GM12878 (cell line): ENCODE data around the gene CNTNAP5. TPM values are rescaled to one million over a fixed set of nuclear protein-coding genes. Genes with fewer than 3 reads are reported as not detected.

Experiments used
- ATAC-seq: fragments of 200-7000 bp; cut with Tn5 transposase; 3 replicates; pipeline ENCODE4 v1.9.1; 2020; ENCODE audit warnings: mild to moderate bottlenecking, moderate library complexity
- BruUV-seq: library from RNA; stranded (reverse); fragments of 400-500 nt; replicated peaks from 2 replicates; lab custom pipeline; 2021; lab: Mats Ljungman, UMichigan
- CTCF ChIA-PET: fragments of 300-600 bp; sonication (Branson Sonifier 250); formaldehyde crosslinking; extraction: SDS; loops from one replicate; lab custom pipeline; 2021; ENCODE audit warnings: inconsistent platforms; lab: Yijun Ruan, JAX
- POLR2A ChIA-PET: fragments of 350-600 bp; formaldehyde crosslinking; extraction: SDS; loops from one replicate; lab custom pipeline; 2021; ENCODE audit warnings: inconsistent platforms; lab: Charles Lee
- RAD21 ChIA-PET: fragments of 300-600 bp; sonication (Branson Sonifier 250); formaldehyde crosslinking; loops from one replicate; lab custom pipeline; 2023; ENCODE audit warnings: antibody characterized with exemption; ENCODE audit not compliant: unreplicated experiment; lab: Charles Lee
- SMC1A ChIA-PET: fragments of 300-600 bp; sonication (Branson Sonifier 250); formaldehyde crosslinking; loops from one replicate; lab custom pipeline; 2023; ENCODE audit not compliant: unreplicated experiment, uncharacterized antibody; lab: Charles Lee
- DNase-seq: peaks from one replicate; pipeline ENCODE4 v3.0.0-alpha.2; 2011; ENCODE audit warnings: low read depth, low spot score
- FAIRE-seq: peaks from 3 replicates; lab custom pipeline; 2011; peaks lifted over from hg19 to GRCh38; lab: Jason Lieb, UNC
- H2AFZ ChIP-seq: 2 replicates; pipeline ENCODE4 v1.6.0; 2011; ENCODE audit warnings: low read depth, low read length, control low read depth; ENCODE audit not compliant: control insufficient read depth
- H3K27ac ChIP-seq: 2 replicates; pipeline ENCODE4 v1.5.1; 2011; ENCODE audit warnings: control low read depth; ENCODE audit not compliant: control insufficient read depth, insufficient read depth
- H3K27me3 ChIP-seq, 2 experiments: replicated peaks in 1 of 2; 2 replicates each; pipeline versions ENCODE4 v1.6.0 to v1.6.1; 2011; ENCODE audit warnings: low read length in 1 of 2; ENCODE audit not compliant: control insufficient read depth in 2 of 2, insufficient read depth in 2 of 2
- H3K36me3 ChIP-seq, 2 experiments: 2 replicates each; pipeline ENCODE4 v1.5.1; 2011; ENCODE audit warnings: low read length in 1 of 2; ENCODE audit not compliant: control insufficient read depth in 2 of 2, insufficient read depth in 2 of 2
- H3K4me1 ChIP-seq: 2 replicates; pipeline ENCODE4 v1.6.1; 2011; ENCODE audit warnings: mild to moderate bottlenecking, low read length, moderate library complexity, mixed read lengths; ENCODE audit not compliant: control insufficient read depth, insufficient read depth
- H3K4me2 ChIP-seq: 2 replicates; pipeline ENCODE4 v1.6.0; 2011; ENCODE audit warnings: control low read depth; ENCODE audit not compliant: control insufficient read depth, insufficient read depth
- H3K4me3 ChIP-seq: fragments of 200-600 bp; sonication (generic); 2 replicates; pipeline ENCODE4 v1.5.1; 2016
- H3K79me2 ChIP-seq: 2 replicates; pipeline ENCODE4 v1.6.0; 2011; ENCODE audit warnings: low read length; ENCODE audit not compliant: control insufficient read depth, insufficient read depth
- H3K9ac ChIP-seq: 2 replicates; pipeline ENCODE4 v1.8.0; 2011; ENCODE audit warnings: low read length, control low read depth, mixed read lengths; ENCODE audit not compliant: control insufficient read depth, insufficient read depth
- H3K9me3 ChIP-seq: replicated peaks from 3 replicates; pipeline ENCODE4 v1.5.1; 2011; ENCODE audit warnings: mild to moderate bottlenecking, low read length; ENCODE audit not compliant: control insufficient read depth, insufficient read depth
- H4K20me1 ChIP-seq: 2 replicates; pipeline ENCODE4 v1.6.0; 2011; ENCODE audit not compliant: control insufficient read depth, insufficient read depth
- BCLAF1 ChIP-seq: fragments of 450-650 bp; IDR thresholded peaks from 2 replicates; pipeline ENCODE4 v1.6.1; 2017; ENCODE audit warnings: antibody characterized with exemption, mild to moderate bottlenecking, moderate library complexity
- BRCA1 ChIP-seq: IDR thresholded peaks from 2 replicates; pipeline ENCODE4 v1.6.1; 2011; ENCODE audit warnings: low read depth, low read length, improper control_type of control experiment
- FOXK2 ChIP-seq: fragments of 450-650 bp; IDR thresholded peaks from 2 replicates; pipeline ENCODE4 v1.6.1; 2017; ENCODE audit warnings: mild to moderate bottlenecking, moderate library complexity
- MXI1 ChIP-seq: fragments of 150-350 bp; IDR thresholded peaks from 2 replicates; pipeline ENCODE4 v1.6.1; 2011; ENCODE audit warnings: low read depth, mild to moderate bottlenecking, inconsistent platforms, low read length, improper control_type of control experiment
- MYC ChIP-seq: IDR thresholded peaks from 2 replicates; pipeline ENCODE4 v1.6.1; 2011; ENCODE audit warnings: mild to moderate bottlenecking, low read length, moderate library complexity, inconsistent platforms; ENCODE audit not compliant: insufficient read depth, insufficient replicate concordance, insufficient read length, severe bottlenecking
- PBX3 ChIP-seq: IDR thresholded peaks from 2 replicates; pipeline ENCODE4 v1.6.1; 2011; ENCODE audit warnings: mild to moderate bottlenecking, low read depth, low read length, moderate library complexity; ENCODE audit not compliant: insufficient replicate concordance
- SIX5 ChIP-seq: IDR thresholded peaks from 2 replicates; pipeline ENCODE4 v1.6.1; 2011; ENCODE audit warnings: mild to moderate bottlenecking, low read depth, low read length, moderate library complexity; ENCODE audit not compliant: severe bottlenecking
- SP1 ChIP-seq: IDR thresholded peaks from one replicate; pipeline ENCODE4 v1.6.1; 2011; ENCODE audit warnings: low read depth, low read length
- SREBF1 ChIP-seq: IDR thresholded peaks from 2 replicates; pipeline ENCODE4 v1.6.1; 2012; ENCODE audit warnings: mild to moderate bottlenecking, low read length
- TCF12 ChIP-seq: IDR thresholded peaks from 2 replicates; pipeline ENCODE4 v1.6.1; 2011; ENCODE audit warnings: low read depth, mild to moderate bottlenecking, low read length
- WRNIP1 ChIP-seq: IDR thresholded peaks from 2 replicates; pipeline ENCODE4 v1.6.1; 2011; ENCODE audit warnings: low read depth, low read length, improper control_type of control experiment, borderline replicate concordance
- WGBS: methylation state at CpG from one replicate; pipeline ENCODE4 v1.1.6; 2016; ENCODE audit warnings: low lambda C conversion rate; ENCODE audit not compliant: insufficient replicate concordance, insufficient coverage; ENCODE audit errors: missing lambda C conversion rate; 5-methylcytosine and 5-hydroxymethylcytosine counted together
- in situ Hi-C: fragments of 300-500 bp; cut with MboI; formaldehyde crosslinking; loops from 9 replicates; pipeline ENCODE4 v1.14.3; 2018; ENCODE audit warnings: mixed read lengths
- intact Hi-C: fragments of 100-400 bp; cut with micrococcal nuclease; formaldehyde crosslinking; loops from one replicate; pipeline ENCODE4 v1.14.2; 2022; ENCODE audit not compliant: unreplicated experiment
- polyA plus RNA-seq, 11 experiments: library from polyadenylated mRNA; depleted of rRNA in 4 of 11; unstranded in 6 of 11; stranded (reverse) in 5 of 11; fragments of >200 nt; fragmentation: Nextera tagmentation in 4 of 11; fragmentation: Illumina TruSeq in 1 of 11; extraction: Ambion mirVana in 4 of 11; extraction: Trizol in 1 of 11; gene quantifications; 1 replicate in 1 of 11; 2 replicates in 10 of 11; pipeline versions ENCODE4 v1.2.1 to v1.2.3, GENCODE V29; 2011 to 2016; ENCODE audit warnings: inconsistent platforms in 2 of 11, missing spikeins in 2 of 11, low read depth in 1 of 11
- total RNA-seq, 4 experiments: library from RNA; depleted of rRNA in 3 of 4; stranded (reverse); fragments of >200 nt in 3 of 4; fragmentation: Illumina TruSeq in 1 of 4; extraction: Trizol in 1 of 4; gene quantifications; 2 replicates each; pipeline versions ENCODE4 v1.2.1 to v1.2.3, GENCODE V29; 2013 to 2021
- TF ChIP-seq, protein P1 (sequence below): IDR thresholded peaks from 2 replicates; pipeline ENCODE4 v1.6.1; 2012; ENCODE audit warnings: mild to moderate bottlenecking, low read depth, low read length
- TF ChIP-seq, protein P2 (sequence below): IDR thresholded peaks from 2 replicates; pipeline ENCODE4 v1.6.1; 2012; ENCODE audit warnings: low read depth, low read length, improper control_type of control experiment
- TF ChIP-seq, protein P3 (sequence below): IDR thresholded peaks from 2 replicates; pipeline ENCODE4 v1.6.1; 2011; ENCODE audit warnings: borderline replicate concordance, low read depth, mild to moderate bottlenecking, moderate library complexity, low read length; ENCODE audit not compliant: insufficient read depth, poor library complexity, severe bottlenecking

The CNTNAP5 gene
- total and polyA plus RNA-seq, 10 of the 15 experiments (the other 5 are each of a cell fraction or from before 2014, with no cell fraction given): not detected

GRCh38 chr2:124039032-124039431, 13.9 kb downstream of the CNTNAP5 start:
- WGBS: 19% methylated on average over 2 of the region's 2 CpGs
- Histone ChIP-seq H3K9me3 (no peaks in the 10 kb centered on the region), H3K4me2 (no peak overlapping the region), H3K27ac (no peak overlapping the region), H3K36me3 (no peaks in the 10 kb centered on the region), H2AFZ (no peak overlapping the region), H3K4me1 (no peaks in the 10 kb centered on the region), H3K27me3 (no peaks in the 10 kb centered on the region), H4K20me1 (no peaks in the 10 kb centered on the region), H3K9ac (no peak overlapping the region), H3K4me3 (no peak overlapping the region), H3K79me2 (no peaks in the 10 kb centered on the region)
- no peak for ATAC-seq
- ChIA-PET CTCF (interaction anchor here (1.8 kb wide), 1 partner anchor 12 kb away, joined by 3 read pairs; no protein-coding TSS in a partner anchor), SMC1A (no interaction called here), RAD21 (no interaction called here), POLR2A (no interaction called here)
- intact Hi-C loops (no loop called here), in situ Hi-C loops (no loop called here)
- DNase-seq: no peak
- no peak for FAIRE-seq
- BruUV-seq: no TSS peak
- TF ChIP-seq WRNIP1 (no peak), TCF12 (no peak), SREBF1 (no peak), MYC (no peak), SIX5 (no peak), BRCA1 (no peak), BCLAF1 (no peak), FOXK2 (no peak), SP1 (no peak), MXI1 (no peak), PBX3 (no peak)
- TF ChIP-seq, protein P1, sequence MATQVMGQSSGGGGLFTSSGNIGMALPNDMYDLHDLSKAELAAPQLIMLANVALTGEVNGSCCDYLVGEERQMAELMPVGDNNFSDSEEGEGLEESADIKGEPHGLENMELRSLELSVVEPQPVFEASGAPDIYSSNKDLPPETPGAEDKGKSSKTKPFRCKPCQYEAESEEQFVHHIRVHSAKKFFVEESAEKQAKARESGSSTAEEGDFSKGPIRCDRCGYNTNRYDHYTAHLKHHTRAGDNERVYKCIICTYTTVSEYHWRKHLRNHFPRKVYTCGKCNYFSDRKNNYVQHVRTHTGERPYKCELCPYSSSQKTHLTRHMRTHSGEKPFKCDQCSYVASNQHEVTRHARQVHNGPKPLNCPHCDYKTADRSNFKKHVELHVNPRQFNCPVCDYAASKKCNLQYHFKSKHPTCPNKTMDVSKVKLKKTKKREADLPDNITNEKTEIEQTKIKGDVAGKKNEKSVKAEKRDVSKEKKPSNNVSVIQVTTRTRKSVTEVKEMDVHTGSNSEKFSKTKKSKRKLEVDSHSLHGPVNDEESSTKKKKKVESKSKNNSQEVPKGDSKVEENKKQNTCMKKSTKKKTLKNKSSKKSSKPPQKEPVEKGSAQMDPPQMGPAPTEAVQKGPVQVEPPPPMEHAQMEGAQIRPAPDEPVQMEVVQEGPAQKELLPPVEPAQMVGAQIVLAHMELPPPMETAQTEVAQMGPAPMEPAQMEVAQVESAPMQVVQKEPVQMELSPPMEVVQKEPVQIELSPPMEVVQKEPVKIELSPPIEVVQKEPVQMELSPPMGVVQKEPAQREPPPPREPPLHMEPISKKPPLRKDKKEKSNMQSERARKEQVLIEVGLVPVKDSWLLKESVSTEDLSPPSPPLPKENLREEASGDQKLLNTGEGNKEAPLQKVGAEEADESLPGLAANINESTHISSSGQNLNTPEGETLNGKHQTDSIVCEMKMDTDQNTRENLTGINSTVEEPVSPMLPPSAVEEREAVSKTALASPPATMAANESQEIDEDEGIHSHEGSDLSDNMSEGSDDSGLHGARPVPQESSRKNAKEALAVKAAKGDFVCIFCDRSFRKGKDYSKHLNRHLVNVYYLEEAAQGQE: no peak
- TF ChIP-seq, protein P2, sequence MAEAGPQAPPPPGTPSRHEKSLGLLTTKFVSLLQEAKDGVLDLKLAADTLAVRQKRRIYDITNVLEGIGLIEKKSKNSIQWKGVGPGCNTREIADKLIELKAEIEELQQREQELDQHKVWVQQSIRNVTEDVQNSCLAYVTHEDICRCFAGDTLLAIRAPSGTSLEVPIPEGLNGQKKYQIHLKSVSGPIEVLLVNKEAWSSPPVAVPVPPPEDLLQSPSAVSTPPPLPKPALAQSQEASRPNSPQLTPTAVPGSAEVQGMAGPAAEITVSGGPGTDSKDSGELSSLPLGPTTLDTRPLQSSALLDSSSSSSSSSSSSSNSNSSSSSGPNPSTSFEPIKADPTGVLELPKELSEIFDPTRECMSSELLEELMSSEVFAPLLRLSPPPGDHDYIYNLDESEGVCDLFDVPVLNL: no peak
- TF ChIP-seq, protein P3, sequence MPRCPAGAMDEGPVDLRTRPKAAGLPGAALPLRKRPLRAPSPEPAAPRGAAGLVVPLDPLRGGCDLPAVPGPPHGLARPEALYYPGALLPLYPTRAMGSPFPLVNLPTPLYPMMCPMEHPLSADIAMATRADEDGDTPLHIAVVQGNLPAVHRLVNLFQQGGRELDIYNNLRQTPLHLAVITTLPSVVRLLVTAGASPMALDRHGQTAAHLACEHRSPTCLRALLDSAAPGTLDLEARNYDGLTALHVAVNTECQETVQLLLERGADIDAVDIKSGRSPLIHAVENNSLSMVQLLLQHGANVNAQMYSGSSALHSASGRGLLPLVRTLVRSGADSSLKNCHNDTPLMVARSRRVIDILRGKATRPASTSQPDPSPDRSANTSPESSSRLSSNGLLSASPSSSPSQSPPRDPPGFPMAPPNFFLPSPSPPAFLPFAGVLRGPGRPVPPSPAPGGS: no peak
